ENCODE measurements around the gene INSRR. TPM values are rescaled to one million over a fixed set of nuclear protein-coding genes. Genes with fewer than 3 reads are reported as not detected.
A peak's percentile ranks its signal among the peaks of the same experiment; 100 is the strongest.

INSRR gene
- total and polyA plus RNA-seq, 9 donors, result 0.02 to 0.15 TPM; not detected in 7

DNA sequence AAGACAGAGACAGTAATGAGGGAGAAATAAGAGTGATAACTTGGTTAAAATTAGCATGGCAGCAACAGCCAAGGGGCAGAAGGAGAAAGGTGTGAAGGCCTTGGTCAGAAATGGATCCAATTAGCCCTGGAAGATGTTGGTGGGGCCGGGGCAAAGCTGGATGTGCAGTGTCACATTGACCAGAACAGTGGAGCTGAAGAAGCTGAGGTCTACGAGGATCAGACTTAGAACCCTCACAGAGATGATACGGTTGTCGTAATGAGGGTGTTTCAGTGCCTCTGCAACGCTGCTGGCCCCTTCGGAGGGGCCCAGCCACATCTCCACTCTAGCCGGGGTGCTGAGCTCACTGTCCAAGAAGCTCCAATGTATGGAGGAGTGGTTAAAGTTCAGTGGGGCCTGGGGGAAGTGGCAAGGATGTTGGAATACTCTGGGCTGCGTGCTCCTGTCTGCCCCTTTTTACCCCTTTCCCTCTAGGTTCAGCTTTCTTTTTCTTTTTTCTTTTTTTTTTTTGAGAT lies 56.4 kb downstream of the INSRR start:
- peaks cover 6% of the 10 kb centered on the region for H3K4me1 ChIP-seq (ENCODE audit: insufficient read depth)
- H3K27me3 ChIP-seq, result no peaks in the 10 kb centered on the region
- H3K4me3 ChIP-seq, result no peak overlapping the region
- H3K27ac ChIP-seq, result no peak overlapping the region
- 86 to 89% (median 88%) methylated on average over 8 of the region's 8 CpGs for WGBS, 3 donors
- DNase-seq, result no peak
- TF ChIP-seq EP300 (IDR thresholded peaks at IDR 0.05) (no peak), POLR2A (IDR thresholded peaks at IDR 0.05) (no peak)
- TF ChIP-seq, protein P1, sequence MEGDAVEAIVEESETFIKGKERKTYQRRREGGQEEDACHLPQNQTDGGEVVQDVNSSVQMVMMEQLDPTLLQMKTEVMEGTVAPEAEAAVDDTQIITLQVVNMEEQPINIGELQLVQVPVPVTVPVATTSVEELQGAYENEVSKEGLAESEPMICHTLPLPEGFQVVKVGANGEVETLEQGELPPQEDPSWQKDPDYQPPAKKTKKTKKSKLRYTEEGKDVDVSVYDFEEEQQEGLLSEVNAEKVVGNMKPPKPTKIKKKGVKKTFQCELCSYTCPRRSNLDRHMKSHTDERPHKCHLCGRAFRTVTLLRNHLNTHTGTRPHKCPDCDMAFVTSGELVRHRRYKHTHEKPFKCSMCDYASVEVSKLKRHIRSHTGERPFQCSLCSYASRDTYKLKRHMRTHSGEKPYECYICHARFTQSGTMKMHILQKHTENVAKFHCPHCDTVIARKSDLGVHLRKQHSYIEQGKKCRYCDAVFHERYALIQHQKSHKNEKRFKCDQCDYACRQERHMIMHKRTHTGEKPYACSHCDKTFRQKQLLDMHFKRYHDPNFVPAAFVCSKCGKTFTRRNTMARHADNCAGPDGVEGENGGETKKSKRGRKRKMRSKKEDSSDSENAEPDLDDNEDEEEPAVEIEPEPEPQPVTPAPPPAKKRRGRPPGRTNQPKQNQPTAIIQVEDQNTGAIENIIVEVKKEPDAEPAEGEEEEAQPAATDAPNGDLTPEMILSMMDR (IDR thresholded peaks at IDR 0.05), result no peak
- intact Hi-C loops (cut with DNase I), result no loop called here
- H3K9me3 ChIP-seq, result no peaks in the 10 kb centered on the region
- H3K36me3 ChIP-seq, result peaks cover 5% of the 10 kb centered on the region

DNA sequence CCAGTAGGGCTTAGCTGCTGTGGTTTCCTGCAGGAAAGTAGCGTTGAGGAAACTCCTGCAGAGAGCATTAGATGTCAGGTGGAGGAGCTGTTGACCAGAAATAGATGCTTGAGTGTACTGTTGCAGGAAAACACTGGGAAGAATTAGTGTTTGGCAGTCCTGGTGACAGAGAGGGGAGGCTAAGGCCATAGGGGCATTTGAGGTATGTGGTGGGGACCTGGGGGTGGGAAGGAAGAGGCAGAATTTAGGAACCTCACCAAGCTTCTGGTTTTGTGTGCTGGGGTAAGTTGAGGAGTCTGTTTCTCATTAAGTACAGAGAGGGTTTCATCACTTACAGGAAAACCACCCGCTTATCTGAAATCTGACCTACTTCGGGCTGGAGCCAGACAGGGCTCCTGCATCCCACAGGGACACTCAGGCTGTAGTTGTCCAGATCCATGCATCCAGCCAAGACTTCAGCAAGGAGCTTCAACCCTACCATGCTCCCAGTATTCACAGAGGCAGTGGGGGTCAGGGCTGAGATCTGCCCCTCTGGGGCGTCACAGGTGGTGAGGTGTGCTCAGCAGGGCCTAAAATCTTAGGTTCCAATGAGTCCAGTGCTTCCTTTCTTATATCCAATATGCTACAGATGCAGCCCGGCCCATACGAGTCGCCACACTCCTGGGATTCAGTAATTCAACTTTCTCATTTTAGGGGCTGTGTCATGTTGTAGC lies 57.4 kb downstream of the INSRR start:
- H3K36me3 ChIP-seq, result peaks cover 5% of the 10 kb centered on the region
- H3K9me3 ChIP-seq, result no peaks in the 10 kb centered on the region
- H3K4me3 ChIP-seq, result no peak overlapping the region
- no peak for DNase-seq
- peaks cover 6% of the 10 kb centered on the region for H3K4me1 ChIP-seq (ENCODE audit: insufficient read depth)
- TF ChIP-seq POLR2A (IDR thresholded peaks at IDR 0.05) (no peak), EP300 (IDR thresholded peaks at IDR 0.05) (no peak)
- TF ChIP-seq, protein P1 (IDR thresholded peaks at IDR 0.05), result no peak
- 61 to 66% (median 65%) methylated on average over 7 of the region's 7 CpGs for WGBS, 3 donors
- H3K27me3 ChIP-seq, result no peaks in the 10 kb centered on the region
- H3K27ac ChIP-seq, result no peak overlapping the region
- intact Hi-C loops (cut with DNase I), result no loop called here

DNA sequence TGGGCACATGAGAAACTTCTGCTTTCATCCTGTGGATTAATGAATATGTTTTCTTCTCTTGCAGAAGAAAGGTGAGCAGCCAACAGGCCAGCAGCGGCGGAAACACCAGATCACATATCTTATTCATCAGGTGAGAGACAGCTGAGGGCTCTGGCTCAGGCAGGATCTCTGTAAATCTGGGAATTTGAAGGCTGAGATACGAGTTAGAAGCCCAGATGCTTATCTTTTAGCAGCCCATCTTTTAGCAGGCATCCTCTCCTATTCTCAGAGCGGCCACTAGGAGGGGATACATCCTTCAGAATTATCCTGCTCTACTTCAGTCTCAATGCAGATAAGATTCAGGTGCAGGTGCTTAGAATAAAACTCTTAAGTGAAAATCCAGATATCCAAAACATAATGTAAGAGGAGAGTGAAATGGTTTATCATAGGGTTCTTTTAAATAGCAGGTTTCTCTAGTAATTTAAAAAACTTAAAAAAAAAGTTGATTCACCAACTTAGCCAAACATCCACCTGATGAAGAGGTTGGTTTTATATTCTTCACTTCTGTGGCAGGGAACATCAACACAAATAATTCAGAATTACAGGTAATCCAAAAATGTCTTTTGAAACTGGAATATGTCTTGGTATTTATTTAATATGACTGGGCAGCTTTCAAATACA lies 61.6 kb downstream of the INSRR start:
- H3K9me3 ChIP-seq, result no peaks in the 10 kb centered on the region
- 49 to 62% (median 60%) methylated on average over 4 of the region's 4 CpGs for WGBS, 3 donors
- H3K27ac ChIP-seq, result no peak overlapping the region
- peaks cover 5% of the 10 kb centered on the region for H3K36me3 ChIP-seq
- TF ChIP-seq POLR2A (IDR thresholded peaks at IDR 0.05) (no peak), EP300 (IDR thresholded peaks at IDR 0.05) (no peak)
- TF ChIP-seq, protein P1 (IDR thresholded peaks at IDR 0.05), result peak in 1 of 3 donors; percentile 19
- no peaks in the 10 kb centered on the region for H3K4me1 ChIP-seq (ENCODE audit: insufficient read depth)
- no peak overlapping the region for H3K4me3 ChIP-seq
- intact Hi-C loops (cut with DNase I), result loop anchor here in 1 of 4 donors (10.0 kb wide), 1 partner anchor 57 kb away; the partner anchor contains the start of gene INSRR
- DNase-seq, result no peak
- no peaks in the 10 kb centered on the region for H3K27me3 ChIP-seq

DNA sequence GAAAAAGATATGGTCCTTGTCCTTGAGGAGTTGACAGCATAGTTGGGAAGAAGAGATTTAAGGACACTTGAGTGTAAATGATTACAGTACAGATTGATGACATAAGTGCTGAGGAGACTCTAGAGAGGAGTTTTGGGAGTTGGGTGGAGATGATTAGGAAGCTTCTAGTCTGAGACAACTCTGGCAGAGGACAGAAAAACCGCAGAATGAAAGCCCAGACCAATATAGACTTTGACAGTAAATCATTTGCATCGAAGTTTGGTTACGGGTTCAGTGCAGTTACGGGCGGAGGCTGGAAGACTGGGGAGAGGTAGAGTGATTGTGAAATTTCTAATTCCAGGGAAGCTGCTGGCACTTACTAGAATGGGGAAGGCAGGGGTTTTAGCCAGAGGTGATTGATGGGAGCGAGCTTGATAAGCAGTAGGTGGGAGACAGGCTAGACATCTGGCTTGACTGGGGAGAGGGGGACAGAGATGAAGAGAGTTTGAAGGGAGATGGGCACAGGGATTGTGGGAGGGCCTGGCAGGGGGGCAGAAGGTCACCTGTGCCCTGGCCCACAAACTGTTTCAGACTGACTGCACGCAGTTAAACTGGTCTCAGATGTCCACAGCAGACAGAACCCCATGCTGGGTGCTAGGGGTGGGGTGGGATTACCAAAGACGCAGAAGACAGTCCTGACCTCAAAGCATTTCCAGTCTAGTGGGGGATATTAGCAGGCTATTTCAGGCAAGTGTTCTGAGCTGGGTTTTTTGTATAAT lies 62.4 kb downstream of the INSRR start:
- Histone ChIP-seq H3K27me3 (no peaks in the 10 kb centered on the region), H3K4me1 (ENCODE audit: insufficient read depth) (no peaks in the 10 kb centered on the region), H3K9me3 (no peaks in the 10 kb centered on the region), H3K36me3 (peaks cover 5% of the 10 kb centered on the region), H3K4me3 (no peak overlapping the region), H3K27ac (no peak overlapping the region)
- no peak for DNase-seq
- TF ChIP-seq, protein P1 (IDR thresholded peaks at IDR 0.05), result no peak
- no peak for TF ChIP-seq EP300 (IDR thresholded peaks at IDR 0.05)
- no peak for TF ChIP-seq POLR2A (IDR thresholded peaks at IDR 0.05)
- WGBS, 3 donors, result 70 to 79% (median 78%) methylated on average over 8 of the region's 8 CpGs
- intact Hi-C loops (cut with DNase I), result loop anchor here in 1 of 4 donors (10.0 kb wide), 1 partner anchor 58 kb away; the partner anchor contains the start of gene INSRR

All from ovary (tissue), 9 donors.